BLaER1 (cell line): ENCODE data around the gene PARP6.

Experiments
- H3K27ac ChIP-seq: shearing (Covaris generic); formaldehyde crosslinking; 2 replicates; pipeline ENCODE4 v1.8.1; 2022
- H3K27me3 ChIP-seq: shearing (Covaris generic); formaldehyde crosslinking; 2 replicates; pipeline ENCODE4 v1.8.1; 2022
- H3K36me3 ChIP-seq: shearing (Covaris generic); formaldehyde crosslinking; 2 replicates; pipeline ENCODE4 v1.8.1; 2022
- H3K4me1 ChIP-seq: shearing (Covaris generic); formaldehyde crosslinking; 2 replicates; pipeline ENCODE4 v1.8.1; 2022
- H3K4me2 ChIP-seq: shearing (Covaris generic); formaldehyde crosslinking; 2 replicates; pipeline ENCODE4 v1.8.1; 2022
- H3K4me3 ChIP-seq: shearing (Covaris generic); formaldehyde crosslinking; 2 replicates; pipeline ENCODE4 v1.8.1; 2022
- H3K9ac ChIP-seq: shearing (Covaris generic); formaldehyde crosslinking; 2 replicates; pipeline ENCODE4 v1.8.1; 2022
- H3K9me3 ChIP-seq: shearing (Covaris generic); formaldehyde crosslinking; 2 replicates; pipeline ENCODE4 v1.8.1; 2022
- H4K20me1 ChIP-seq: shearing (Covaris generic); formaldehyde crosslinking; 2 replicates; pipeline ENCODE4 v1.8.1; 2022
- Cebpa-rat ChIP-seq: shearing (Covaris generic); IDR thresholded peaks from 2 replicates; pipeline ENCODE4 v1.8.1; 2022

PARP6 gene

GRCh38 chr15:72223278-72223677 is 49.1 kb downstream of the PARP6 start:
- Histone ChIP-seq H3K27me3 (no peaks in the 10 kb centered on the region), H3K4me1 (peaks cover 59% of the 10 kb centered on the region), H3K9ac (no peak overlapping the region), H3K4me2 (peak overlapping the region; percentile 29; the same call in 1 of the 2 replicates), H4K20me1 (peaks cover 100% of the 10 kb centered on the region), H3K9me3 (no peaks in the 10 kb centered on the region), H3K36me3 (peaks cover 78% of the 10 kb centered on the region), H3K4me3 (no peak overlapping the region), H3K27ac (no peak overlapping the region)
- no peak for TF ChIP-seq Cebpa-rat

GRCh38 chr15:72222393-72222792 is 50.0 kb downstream of the PARP6 start:
- Histone ChIP-seq H3K9ac (no peak overlapping the region), H3K4me1 (peaks cover 50% of the 10 kb centered on the region), H3K4me2 (peak overlapping the region; percentile 13; the same call in 1 of the 2 replicates), H3K27me3 (no peaks in the 10 kb centered on the region), H3K27ac (no peak overlapping the region), H3K36me3 (peaks cover 87% of the 10 kb centered on the region), H3K4me3 (no peak overlapping the region), H3K9me3 (no peaks in the 10 kb centered on the region), H4K20me1 (peaks cover 100% of the 10 kb centered on the region)
- TF ChIP-seq Cebpa-rat = no peak

DNA sequence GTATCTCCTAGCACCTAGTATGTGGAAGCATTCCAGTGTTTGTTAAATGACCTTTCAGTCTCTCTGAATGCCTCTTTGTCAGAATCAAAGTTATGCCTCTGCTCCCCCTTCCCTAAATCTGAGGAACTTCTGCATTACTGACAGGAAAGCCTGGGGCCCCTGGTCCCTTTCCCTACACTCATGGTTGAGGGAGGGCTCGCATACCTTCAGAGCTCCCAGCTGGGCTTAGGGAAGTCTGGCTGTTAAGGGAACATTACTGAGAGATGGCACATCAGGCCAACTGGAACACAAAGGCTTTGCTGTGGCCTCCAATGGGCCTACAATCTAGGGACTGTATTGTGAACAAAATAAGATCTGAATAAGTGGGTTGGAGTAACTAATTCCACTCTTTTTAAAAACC is 51.7 kb downstream of the PARP6 start:
- Histone ChIP-seq H3K9ac (no peak overlapping the region), H3K36me3 (peaks cover 99% of the 10 kb centered on the region), H3K9me3 (no peaks in the 10 kb centered on the region), H3K27me3 (no peaks in the 10 kb centered on the region), H3K4me1 (peaks cover 33% of the 10 kb centered on the region), H3K4me3 (no peak overlapping the region), H4K20me1 (peaks cover 100% of the 10 kb centered on the region), H3K4me2 (no peak overlapping the region), H3K27ac (no peak overlapping the region)
- TF ChIP-seq Cebpa-rat = no peak

GRCh38 chr15:72217216-72217615 is 55.1 kb downstream of the PARP6 start:
- Histone ChIP-seq H3K36me3 (peaks cover 99% of the 10 kb centered on the region), H3K4me3 (no peak overlapping the region), H3K4me1 (peaks cover 3% of the 10 kb centered on the region), H3K27me3 (no peaks in the 10 kb centered on the region), H3K9ac (no peak overlapping the region), H3K9me3 (no peaks in the 10 kb centered on the region), H3K27ac (no peak overlapping the region), H3K4me2 (no peak overlapping the region), H4K20me1 (peaks cover 100% of the 10 kb centered on the region)
- TF ChIP-seq Cebpa-rat = no peak

- H4K20me1 ChIP-seq = peaks cover 100% of the 10 kb centered on the region
- TF ChIP-seq Cebpa-rat = no peak
- H3K9ac ChIP-seq = no peak overlapping the region
- H3K9me3 ChIP-seq = no peaks in the 10 kb centered on the region
- H3K4me3 ChIP-seq = no peak overlapping the region
- no peak overlapping the region for H3K4me2 ChIP-seq
- H3K27me3 ChIP-seq = no peaks in the 10 kb centered on the region
- H3K36me3 ChIP-seq = peaks cover 100% of the 10 kb centered on the region
- no peaks in the 10 kb centered on the region for H3K4me1 ChIP-seq
- H3K27ac ChIP-seq = no peak overlapping the region
Observed at GRCh38 chr15:72216079-72216478, 56.3 kb downstream of the PARP6 start.

GRCh38 chr15:72207558-72208085 is 64.7 kb downstream of the PARP6 start:
- Histone ChIP-seq H4K20me1 (peaks cover 99% of the 10 kb centered on the region), H3K9ac (no peak overlapping the region), H3K27me3 (no peaks in the 10 kb centered on the region; the same call in 1 of the 2 replicates), H3K4me2 (no peak overlapping the region), H3K4me1 (peaks cover 31% of the 10 kb centered on the region), H3K4me3 (no peak overlapping the region), H3K36me3 (peaks cover 100% of the 10 kb centered on the region), H3K9me3 (no peaks in the 10 kb centered on the region), H3K27ac (no peak overlapping the region)
- no peak for TF ChIP-seq Cebpa-rat

GRCh38 chr15:72206677-72207000 is 65.7 kb downstream of the PARP6 start:
- peaks cover 41% of the 10 kb centered on the region for H3K4me1 ChIP-seq

GRCh38 chr15:72205896-72206676 is 66.3 kb downstream of the PARP6 start:
- H3K27me3 ChIP-seq = no peaks in the 10 kb centered on the region; the same call in 1 of the 2 replicates
- peaks cover 100% of the 10 kb centered on the region for H3K36me3 ChIP-seq
- H3K4me3 ChIP-seq = no peak overlapping the region
- peaks cover 99% of the 10 kb centered on the region for H4K20me1 ChIP-seq
- no peak overlapping the region for H3K27ac ChIP-seq
- TF ChIP-seq Cebpa-rat = no peak
- H3K9ac ChIP-seq = no peak overlapping the region
- peaks cover 47% of the 10 kb centered on the region for H3K4me1 ChIP-seq
- H3K9me3 ChIP-seq = no peaks in the 10 kb centered on the region
- H3K4me2 ChIP-seq = no peak overlapping the region

More at GRCh38 chr15:72206677-72207000, 65.7 kb downstream of the PARP6 start:
- Histone ChIP-seq H3K4me3 (no peak overlapping the region), H3K4me2 (no peak overlapping the region), H3K9ac (no peak overlapping the region), H3K27me3 (no peaks in the 10 kb centered on the region; the same call in 1 of the 2 replicates), H3K9me3 (no peaks in the 10 kb centered on the region), H3K36me3 (peaks cover 100% of the 10 kb centered on the region), H3K27ac (no peak overlapping the region), H4K20me1 (peaks cover 99% of the 10 kb centered on the region)
- no peak for TF ChIP-seq Cebpa-rat

- H4K20me1 ChIP-seq = peaks cover 99% of the 10 kb centered on the region
Observed at GRCh38 chr15:72205273-72205672, 67.1 kb downstream of the PARP6 start.

DNA sequence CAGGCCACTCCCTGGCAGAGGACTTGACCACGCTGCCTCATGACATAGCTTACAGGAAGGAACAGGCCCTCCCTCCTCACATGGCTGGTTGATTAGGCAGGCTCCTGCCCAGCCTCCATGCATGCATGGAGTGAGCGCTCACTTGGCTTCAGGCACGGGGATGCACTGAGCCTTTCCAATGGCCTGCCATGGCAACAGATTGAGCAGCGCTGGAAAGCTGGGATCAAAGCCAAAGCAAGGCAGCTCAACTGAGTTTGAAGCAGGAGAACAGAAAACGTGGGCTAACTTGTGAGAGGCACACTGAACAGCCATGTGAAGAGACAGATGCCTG is 68.9 kb downstream of the PARP6 start:
- peaks cover 50% of the 10 kb centered on the region for H3K4me1 ChIP-seq
- peaks cover 8% of the 10 kb centered on the region for H3K27me3 ChIP-seq
- H4K20me1 ChIP-seq = peaks cover 100% of the 10 kb centered on the region
- no peak overlapping the region for H3K4me3 ChIP-seq
- peaks cover 100% of the 10 kb centered on the region for H3K36me3 ChIP-seq
- no peaks in the 10 kb centered on the region for H3K9me3 ChIP-seq
- H3K9ac ChIP-seq = no peak overlapping the region; the same call in 1 of the 2 replicates
- H3K4me2 ChIP-seq = peak overlapping the region; percentile 3; the same call in 1 of the 2 replicates
- TF ChIP-seq Cebpa-rat = no peak
- peak overlapping the region; percentile 18; the same call in 1 of the 2 replicates for H3K27ac ChIP-seq

More at GRCh38 chr15:72205273-72205672, 67.1 kb downstream of the PARP6 start:
- H3K4me2 ChIP-seq = no peak overlapping the region; the same call in 1 of the 2 replicates
- H3K9ac ChIP-seq = no peak overlapping the region
- no peaks in the 10 kb centered on the region; the same call in 1 of the 2 replicates for H3K27me3 ChIP-seq
- no peak overlapping the region for H3K27ac ChIP-seq
- peaks cover 100% of the 10 kb centered on the region for H3K36me3 ChIP-seq
- no peak overlapping the region for H3K4me3 ChIP-seq
- TF ChIP-seq Cebpa-rat = no peak
- no peaks in the 10 kb centered on the region for H3K9me3 ChIP-seq
- peaks cover 50% of the 10 kb centered on the region for H3K4me1 ChIP-seq
